GM21576 (cell line): ENCODE results near the gene GASK1A.
"Not testable (repeated sequence)": the region's sequence is repeated elsewhere in the genome, so short reads cannot be mapped to it uniquely, and the experiment has no call there.

Experiments used
- ATAC-seq: cut with Tn5 transposase; IDR thresholded peaks from one replicate; pipeline ENCODE4 v1.9.1; 2021; ENCODE audit warnings: mild to moderate bottlenecking, moderate library complexity; ENCODE audit not compliant: unreplicated experiment

The GASK1A gene

GRCh38 chr3:42979044-42979972, at the start of gene GASK1A:
Gene GASK1A, plus strand, starts transcription at chr3:42979311. Its CDS starts 332 bp downstream, at chr3:42979643.
- no peak for ATAC-seq

GRCh38 chr3:42934111-42934510, 45.0 kb upstream of the GASK1A start:
- ATAC-seq = no peak

- no peak for ATAC-seq
Observed at GRCh38 chr3:42934910-42935309, 44.2 kb upstream of the GASK1A start.

DNA sequence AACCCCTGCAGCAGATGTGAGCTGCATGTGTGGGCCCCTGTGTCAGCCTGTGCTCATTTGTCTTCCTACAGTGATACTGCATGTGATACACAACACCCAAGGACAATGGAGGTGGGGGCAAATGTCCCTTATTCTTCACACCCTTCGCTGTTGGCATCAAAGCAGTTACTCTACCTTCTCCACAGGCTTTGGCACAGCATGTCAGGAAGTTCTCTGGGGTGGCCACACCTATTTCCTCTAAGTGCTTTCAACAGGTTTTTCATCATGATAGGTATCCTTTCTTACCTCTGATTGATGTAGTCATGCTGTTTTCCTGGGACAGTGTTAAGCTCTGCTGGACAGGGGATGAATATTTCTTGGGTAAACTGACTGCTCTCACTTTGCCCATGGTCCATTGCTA, 43.6 kb upstream of the GASK1A start:
- no peak for ATAC-seq

GRCh38 chr3:42936157-42936981, 42.7 kb upstream of the GASK1A start:
- ATAC-seq = no peak

DNA sequence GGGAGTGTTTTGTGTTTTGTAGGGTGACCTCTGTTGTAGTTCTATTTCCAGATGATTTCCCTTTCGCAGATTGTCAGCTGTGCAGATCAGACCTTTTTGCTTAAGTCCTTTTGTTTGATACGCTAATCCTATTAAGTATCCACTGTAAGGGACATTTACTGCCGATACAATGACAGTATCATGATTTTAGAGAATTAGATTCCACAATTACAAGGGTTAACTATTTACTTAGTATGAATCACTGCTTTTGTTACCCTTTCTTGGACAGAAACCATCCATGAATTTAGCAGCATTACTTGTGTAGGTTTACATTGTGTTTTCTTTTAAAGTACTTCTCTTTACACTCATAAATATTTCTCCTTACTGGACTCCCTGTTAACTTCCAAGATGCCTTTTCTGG, 41.8 kb upstream of the GASK1A start:
- ATAC-seq = no peak

- no peak for ATAC-seq
Observed at GRCh38 chr3:42942693-42943092, 36.4 kb upstream of the GASK1A start.

DNA sequence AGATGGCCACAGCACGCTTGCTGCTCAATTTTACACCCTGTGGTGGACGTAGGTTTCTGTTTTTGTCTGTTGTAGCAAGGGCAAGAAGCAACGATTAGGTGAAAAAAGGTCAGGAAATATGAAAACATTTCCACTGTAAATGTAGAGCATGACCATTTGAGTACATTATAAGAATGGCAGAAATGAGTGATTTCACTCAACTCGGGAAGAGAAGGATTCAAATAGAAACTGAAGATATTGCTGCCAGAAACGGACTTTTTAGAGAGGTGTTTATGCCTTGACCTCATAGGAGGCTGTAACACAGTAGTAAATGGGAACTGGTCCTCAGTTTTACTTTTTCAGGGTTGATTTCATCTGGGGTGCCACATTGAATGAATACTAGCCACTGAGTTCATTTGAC, 33.1 kb upstream of the GASK1A start:
- ATAC-seq = no peak

DNA sequence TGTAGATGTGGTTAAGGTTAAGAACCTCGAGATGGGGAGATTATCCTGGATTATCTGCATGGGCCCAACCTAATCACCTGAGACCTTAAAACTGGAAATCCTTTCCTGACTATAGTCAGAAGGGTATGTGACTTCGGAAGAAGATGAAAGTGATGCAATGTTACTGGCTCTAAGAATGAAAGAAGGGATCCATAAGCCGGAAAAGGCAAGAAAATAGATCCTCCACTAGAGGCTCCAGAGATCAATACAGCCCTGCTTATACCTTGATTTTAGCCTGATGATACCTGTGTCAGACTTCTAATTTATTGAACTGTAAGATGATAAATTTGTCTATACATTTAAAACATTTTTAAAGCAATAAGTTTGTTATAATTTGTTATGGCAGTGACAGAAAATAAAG, 21.5 kb upstream of the GASK1A start:
- ATAC-seq = no peak

DNA sequence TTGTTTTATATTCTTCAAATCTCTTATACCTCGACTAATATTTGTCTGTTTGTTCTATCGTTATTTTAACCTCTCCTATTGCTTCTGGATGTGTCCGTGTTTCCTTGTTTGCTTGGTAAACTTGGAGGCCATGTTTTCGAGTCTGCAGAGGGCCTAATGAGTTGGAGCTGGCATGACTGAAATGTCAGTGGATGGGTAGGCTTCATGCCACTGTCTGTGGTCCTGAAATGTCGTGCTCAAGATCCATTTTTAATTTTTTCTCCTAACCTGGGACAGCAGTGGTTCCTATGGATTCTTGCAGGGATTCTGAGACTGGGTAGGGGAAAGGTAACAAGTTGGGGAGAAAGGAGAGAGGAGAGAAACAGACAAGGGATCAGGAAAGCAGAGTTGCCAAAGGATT, 18.8 kb upstream of the GASK1A start:
- no peak for ATAC-seq

- no peak for ATAC-seq
Observed at GRCh38 chr3:42960786-42961185, 18.3 kb upstream of the GASK1A start.

GRCh38 chr3:42961633-42962032, 17.5 kb upstream of the GASK1A start:
- no peak for ATAC-seq

DNA sequence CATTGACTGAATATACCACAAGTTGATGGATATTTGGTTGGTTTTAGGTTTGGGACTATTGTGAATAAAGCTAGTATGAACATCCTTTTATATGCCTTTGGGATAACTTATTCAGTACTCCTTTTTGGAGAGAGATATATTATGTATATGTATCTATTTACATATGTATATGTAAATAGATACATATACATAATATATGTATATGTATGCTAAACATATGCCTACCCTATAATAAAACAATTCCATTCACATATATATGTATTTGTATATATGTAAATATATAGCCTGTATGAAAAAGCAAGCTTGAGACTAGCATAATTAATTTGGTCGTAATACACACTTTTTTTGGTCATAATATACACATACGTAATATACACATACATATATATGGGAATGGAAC, 15.8 kb upstream of the GASK1A start:
- ATAC-seq = no peak

DNA sequence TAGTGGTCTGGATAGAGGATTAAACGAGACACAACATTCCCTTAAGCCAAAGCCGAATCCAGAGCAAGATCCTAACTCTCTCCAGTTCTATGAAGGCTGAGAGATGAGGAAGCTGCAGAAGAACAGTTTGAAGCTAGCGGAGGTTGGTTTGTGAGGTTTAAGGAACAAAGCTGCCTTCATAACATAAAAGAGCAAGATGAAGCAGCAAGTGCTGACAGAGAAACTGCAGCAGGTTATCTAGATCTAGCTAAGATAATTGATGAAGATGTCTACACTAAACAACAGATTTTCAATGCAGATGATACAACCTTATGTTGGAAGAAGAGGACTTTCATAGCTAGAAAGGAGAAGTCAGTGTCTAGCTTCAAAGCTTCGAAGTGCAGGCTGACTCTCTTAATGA, 14.8 kb upstream of the GASK1A start:
- ATAC-seq = no peak

DNA sequence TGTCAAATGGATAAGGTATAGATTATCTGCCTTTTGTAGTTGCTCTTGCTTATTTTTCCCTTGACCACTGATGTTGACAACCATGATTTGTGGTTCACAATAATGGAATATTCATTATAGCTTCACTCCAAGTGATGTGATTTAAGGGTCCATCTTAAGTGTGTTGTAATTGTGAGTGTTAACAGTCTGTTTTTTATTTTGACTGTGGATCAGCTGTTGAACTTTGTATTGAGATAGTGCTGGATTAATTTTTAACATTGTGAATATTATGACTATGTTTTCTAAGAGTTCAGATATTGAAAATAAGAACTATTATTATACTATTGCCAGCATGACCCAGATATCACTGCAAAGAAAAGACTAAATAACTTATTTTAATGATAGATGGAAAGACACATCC, 8.6 kb upstream of the GASK1A start:
- ATAC-seq = no peak

- no peak for ATAC-seq
Observed at GRCh38 chr3:42970976-42971772, 7.9 kb upstream of the GASK1A start.

DNA sequence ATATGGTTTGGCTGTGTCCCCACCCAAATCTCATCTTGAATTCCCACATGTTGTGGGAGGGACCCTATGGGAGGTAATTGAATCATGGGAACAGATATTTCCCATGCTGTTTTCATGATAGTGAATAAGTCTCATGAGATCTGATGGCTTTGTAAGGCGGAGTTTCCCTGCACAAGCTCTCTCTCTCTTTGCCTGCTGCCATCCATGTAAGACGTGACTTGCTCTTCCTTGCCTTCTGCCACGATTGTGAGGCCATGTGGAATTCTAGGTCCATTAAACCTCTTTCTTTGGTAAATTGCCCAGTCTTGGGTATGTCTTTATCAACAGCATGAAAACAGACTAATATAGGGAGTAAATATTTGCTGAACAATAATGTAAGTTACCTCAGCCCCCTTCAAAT, 4.2 kb upstream of the GASK1A start:
- ATAC-seq = not testable (repeated sequence)

DNA sequence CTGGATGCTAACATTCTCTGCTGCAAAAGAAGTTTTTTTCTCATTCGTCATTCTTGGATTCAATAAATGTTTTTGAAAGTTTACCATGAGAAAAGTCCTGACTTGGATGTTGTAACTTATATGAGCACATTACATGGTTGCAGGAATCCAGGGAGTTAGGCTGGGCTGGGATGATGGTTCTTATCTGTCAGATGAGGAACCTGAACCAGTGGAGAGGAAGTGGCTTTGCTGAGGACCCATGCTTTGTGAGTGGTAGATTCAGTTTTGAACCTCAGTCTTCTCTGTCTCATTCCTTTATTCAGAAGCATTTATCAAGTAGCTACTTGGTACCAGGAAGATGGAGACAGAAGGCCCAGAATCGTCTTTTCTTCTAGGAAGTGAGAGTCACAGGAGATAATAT, 3.7 kb upstream of the GASK1A start:
- no peak for ATAC-seq

DNA sequence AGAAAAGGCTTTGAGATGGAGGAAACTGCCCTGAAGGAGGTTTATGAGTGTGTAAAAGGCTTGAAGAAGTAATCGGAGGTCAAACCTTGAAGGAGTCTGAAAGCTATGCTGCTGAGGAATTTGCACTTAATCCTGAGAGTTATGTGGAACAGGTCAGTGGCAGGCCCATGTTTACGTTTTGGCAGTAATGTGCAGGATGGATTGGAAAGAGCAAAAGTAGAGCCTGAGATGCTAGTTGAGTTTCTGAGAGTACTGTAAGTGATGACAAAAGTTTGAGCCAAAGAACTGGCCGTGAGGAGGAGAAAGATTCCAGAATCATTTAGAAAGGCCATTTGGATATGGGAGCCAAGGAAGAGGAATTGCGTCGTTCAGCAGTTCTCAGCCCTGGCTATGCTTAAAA, 3.2 kb upstream of the GASK1A start:
- no peak for ATAC-seq

DNA sequence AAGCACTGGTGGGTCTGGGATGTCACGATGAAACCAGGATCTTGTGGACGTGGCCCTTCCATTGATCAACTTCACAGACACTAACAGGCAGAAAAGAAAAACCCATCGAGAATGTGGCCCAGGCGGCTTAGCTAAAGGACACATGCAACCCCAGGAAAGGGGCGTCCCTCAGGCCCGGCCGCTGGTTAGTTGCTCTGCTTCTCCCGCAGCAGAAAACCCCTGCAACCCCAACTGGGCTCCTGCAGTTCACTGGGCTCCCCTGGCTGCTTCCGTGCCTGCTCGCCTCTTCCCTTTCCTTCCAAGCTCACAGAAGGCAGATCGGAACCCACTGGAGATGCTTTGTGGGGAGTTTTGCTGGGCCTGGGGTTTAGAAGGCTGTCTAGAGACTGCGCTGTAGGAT, 1.1 kb downstream of the GASK1A start:
- no peak for ATAC-seq

DNA sequence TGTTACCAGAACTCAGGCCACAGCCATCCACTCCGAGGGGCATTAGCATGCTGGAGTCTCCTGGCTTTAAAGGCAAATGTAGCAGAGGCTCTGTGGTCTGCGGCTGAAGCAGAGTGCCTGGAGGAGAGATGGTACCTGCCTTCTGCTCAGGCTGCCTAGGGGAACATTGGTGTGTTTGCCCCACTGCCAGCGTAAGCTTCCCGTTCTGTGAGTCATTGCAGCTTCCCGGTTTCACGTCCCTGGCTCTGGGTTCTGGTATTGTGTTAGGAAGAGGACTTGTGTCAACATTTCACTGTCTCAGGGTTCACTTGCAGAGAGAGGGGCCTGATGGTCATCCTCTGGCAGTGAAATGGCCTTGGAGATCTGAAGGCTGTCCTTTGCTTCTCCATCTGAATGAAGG, 1.8 kb downstream of the GASK1A start:
- ATAC-seq = no peak
